ENCODE results near the gene ITPR2. TPM values are rescaled to one million over a fixed set of nuclear protein-coding genes. Genes with fewer than 3 reads are reported as not detected.

Gene ITPR2
- total and polyA plus RNA-seq, 4 donors: 1.5 to 84.8 (median 21.8) TPM

GRCh38 chr12:26493656-26494055 lies 339.3 kb downstream of the ITPR2 start:
- Histone ChIP-seq H3K27me3 (ENCODE audit: control insufficient read depth in 1 of 2, insufficient read depth in 2 of 2, low read length in 1 of 2) (no peaks in the 10 kb centered on the region), H3K9me3 (ENCODE audit: control insufficient read depth, low read length) (no peaks in the 10 kb centered on the region), H3K36me3 (ENCODE audit: control insufficient read depth in 1 of 2, insufficient read depth in 2 of 2, low read length in 1 of 2) (no peaks in the 10 kb centered on the region), H3K27ac (ENCODE audit: low read depth in 1 of 2, low read length in 2 of 2) (no peak overlapping the region), H3K4me1 (ENCODE audit: control insufficient read depth in 1 of 2, insufficient read depth in 2 of 2, low read length in 2 of 2) (peaks cover 0 to 2% of the 10 kb centered on the region in 2 donors), H3K4me3 (ENCODE audit: low read length in 2 of 2) (no peak overlapping the region)
- intact Hi-C loops (cut with DNase I): no loop called here
- DNase-seq (no peak), ATAC-seq (ENCODE audit: low FRiP score) (no peak)
- 53 to 68% methylated on average over 3 of the region's 3 CpGs for WGBS, 2 donors

GRCh38 chr12:26492406-26492805 lies 340.6 kb downstream of the ITPR2 start:
- DNase-seq (no peak), ATAC-seq (ENCODE audit: low FRiP score) (no peak)
- WGBS, 2 donors: 93 to 100% methylated on average over 1 of the region's 1 CpG
- H3K4me3 ChIP-seq (ENCODE audit: low read length in 2 of 2): no peak overlapping the region
- intact Hi-C loops (cut with DNase I): no loop called here
- no peaks in the 10 kb centered on the region for H3K36me3 ChIP-seq (ENCODE audit: control insufficient read depth in 1 of 2, insufficient read depth in 2 of 2, low read length in 1 of 2)
- H3K27me3 ChIP-seq (ENCODE audit: control insufficient read depth in 1 of 2, insufficient read depth in 2 of 2, low read length in 1 of 2): no peaks in the 10 kb centered on the region
- H3K4me1 ChIP-seq (ENCODE audit: control insufficient read depth in 1 of 2, insufficient read depth in 2 of 2, low read length in 2 of 2): peaks cover 0 to 2% of the 10 kb centered on the region in 2 donors
- H3K27ac ChIP-seq (ENCODE audit: low read depth in 1 of 2, low read length in 2 of 2): no peak overlapping the region
- H3K9me3 ChIP-seq (ENCODE audit: control insufficient read depth, low read length): no peaks in the 10 kb centered on the region

DNA sequence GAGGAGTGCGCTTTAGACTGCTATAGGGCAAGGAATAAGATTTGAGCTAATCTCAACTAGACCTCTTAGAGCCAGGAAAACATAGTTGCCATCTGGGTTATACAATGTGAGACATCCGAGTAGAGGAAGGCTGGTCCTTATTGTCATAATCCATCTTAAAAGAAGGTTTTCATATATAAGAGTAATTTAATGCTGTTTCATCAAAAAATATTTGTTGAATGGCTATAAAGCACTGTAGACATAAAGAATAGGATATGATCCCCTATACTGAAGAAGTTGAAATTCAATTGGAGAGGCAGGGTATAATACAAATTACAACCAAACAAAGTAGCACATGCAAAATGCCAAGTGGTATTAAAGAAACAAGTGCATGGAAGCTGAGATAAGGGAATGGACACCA lies 343.1 kb downstream of the ITPR2 start:
- ATAC-seq (ENCODE audit: low FRiP score): no peak
- intact Hi-C loops (cut with DNase I): no loop called here
- peaks cover 0 to 2% of the 10 kb centered on the region in 2 donors for H3K4me1 ChIP-seq (ENCODE audit: control insufficient read depth in 1 of 2, insufficient read depth in 2 of 2, low read length in 2 of 2)
- no peak overlapping the region for H3K4me3 ChIP-seq (ENCODE audit: low read length in 2 of 2)
- DNase-seq: no peak
- H3K36me3 ChIP-seq (ENCODE audit: control insufficient read depth in 1 of 2, insufficient read depth in 2 of 2, low read length in 1 of 2): no peaks in the 10 kb centered on the region
- WGBS, 2 donors: 91 to 96% methylated on average over 2 of the region's 2 CpGs
- H3K27me3 ChIP-seq (ENCODE audit: control insufficient read depth in 1 of 2, insufficient read depth in 2 of 2, low read length in 1 of 2): no peaks in the 10 kb centered on the region
- no peak overlapping the region for H3K27ac ChIP-seq (ENCODE audit: low read depth in 1 of 2, low read length in 2 of 2)
- no peaks in the 10 kb centered on the region for H3K9me3 ChIP-seq (ENCODE audit: control insufficient read depth, low read length)

DNA sequence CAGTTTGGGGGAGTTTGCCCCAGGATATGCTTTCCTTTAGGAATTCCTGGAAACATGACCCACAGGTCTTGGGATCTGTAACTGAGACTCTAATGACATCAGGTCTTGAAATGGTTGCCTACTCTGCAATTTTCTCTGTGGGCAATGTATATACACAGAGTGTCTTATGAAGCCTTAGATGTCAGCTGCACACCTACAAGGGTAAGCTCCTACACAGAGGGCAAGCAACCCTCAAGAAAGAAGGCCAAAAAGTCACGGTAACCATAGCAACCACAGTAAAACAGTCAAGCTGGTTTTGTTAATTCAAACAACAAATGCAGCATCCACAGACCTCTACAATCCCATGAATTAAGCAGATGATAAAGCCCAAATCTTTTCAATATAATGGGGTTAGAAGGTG lies 344.6 kb downstream of the ITPR2 start:
- H3K4me1 ChIP-seq (ENCODE audit: control insufficient read depth in 1 of 2, insufficient read depth in 2 of 2, low read length in 2 of 2): no peaks in the 10 kb centered on the region
- intact Hi-C loops (cut with DNase I): no loop called here
- H3K27ac ChIP-seq (ENCODE audit: low read depth in 1 of 2, low read length in 2 of 2): no peak overlapping the region
- ATAC-seq (ENCODE audit: low FRiP score) (no peak), DNase-seq (no peak)
- H3K36me3 ChIP-seq (ENCODE audit: control insufficient read depth in 1 of 2, insufficient read depth in 2 of 2, low read length in 1 of 2): no peaks in the 10 kb centered on the region
- 93% methylated on average over 1 of the region's 1 CpG for WGBS, 2 donors
- H3K9me3 ChIP-seq (ENCODE audit: control insufficient read depth, low read length): no peaks in the 10 kb centered on the region
- no peak overlapping the region for H3K4me3 ChIP-seq (ENCODE audit: low read length in 2 of 2)
- no peaks in the 10 kb centered on the region for H3K27me3 ChIP-seq (ENCODE audit: control insufficient read depth in 1 of 2, insufficient read depth in 2 of 2, low read length in 1 of 2)

DNA sequence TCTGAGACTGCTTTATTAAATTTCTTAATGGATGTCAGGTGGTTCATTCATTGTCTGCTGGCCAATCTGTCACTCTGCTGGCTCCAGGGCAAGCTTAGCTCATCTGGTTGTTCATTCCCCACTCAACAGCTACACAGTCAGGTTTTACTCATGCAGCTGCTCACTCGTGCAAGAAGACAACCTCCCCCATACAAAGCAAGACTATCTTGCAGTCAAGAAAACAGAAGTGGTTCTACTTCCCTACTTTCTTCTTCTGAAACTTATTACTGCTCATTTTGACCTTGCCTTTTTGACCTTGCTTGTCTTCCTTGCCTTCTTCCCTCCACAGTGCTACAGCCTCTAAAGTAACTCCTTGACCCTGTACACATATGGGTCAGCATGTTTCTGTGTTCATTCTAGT lies 359.7 kb downstream of the ITPR2 start:
- Histone ChIP-seq H3K9me3 (ENCODE audit: control insufficient read depth, low read length) (no peaks in the 10 kb centered on the region), H3K36me3 (ENCODE audit: control insufficient read depth in 1 of 2, insufficient read depth in 2 of 2, low read length in 1 of 2) (peaks cover 0 to 4% of the 10 kb centered on the region in 2 donors), H3K27ac (ENCODE audit: low read depth in 1 of 2, low read length in 2 of 2) (no peak overlapping the region), H3K4me1 (ENCODE audit: control insufficient read depth in 1 of 2, insufficient read depth in 2 of 2, low read length in 2 of 2) (no peaks in the 10 kb centered on the region), H3K27me3 (ENCODE audit: control insufficient read depth in 1 of 2, insufficient read depth in 2 of 2, low read length in 1 of 2) (no peaks in the 10 kb centered on the region), H3K4me3 (ENCODE audit: low read length in 2 of 2) (no peak overlapping the region)
- DNase-seq (no peak), ATAC-seq (ENCODE audit: low FRiP score) (no peak)
- WGBS, 2 donors: 54 to 63% methylated on average over 1 of the region's 1 CpG
- intact Hi-C loops (cut with DNase I): no loop called here

- intact Hi-C loops (cut with DNase I): no loop called here
- ATAC-seq (ENCODE audit: low FRiP score): peak; percentile 63
Observed at GRCh38 chr12:26471560-26471959, 361.4 kb downstream of the ITPR2 start.

GRCh38 chr12:26469421-26470180 lies 363.4 kb downstream of the ITPR2 start:
- Histone ChIP-seq H3K9me3 (ENCODE audit: control insufficient read depth, low read length) (no peaks in the 10 kb centered on the region), H3K4me3 (ENCODE audit: low read length in 2 of 2) (no peak overlapping the region), H3K4me1 (ENCODE audit: control insufficient read depth in 1 of 2, insufficient read depth in 2 of 2, low read length in 2 of 2) (no peaks in the 10 kb centered on the region), H3K27me3 (ENCODE audit: control insufficient read depth in 1 of 2, insufficient read depth in 2 of 2, low read length in 1 of 2) (no peaks in the 10 kb centered on the region), H3K36me3 (ENCODE audit: control insufficient read depth in 1 of 2, insufficient read depth in 2 of 2, low read length in 1 of 2) (peaks cover 0 to 2% of the 10 kb centered on the region in 2 donors), H3K27ac (ENCODE audit: low read depth in 1 of 2, low read length in 2 of 2) (no peak overlapping the region)
- intact Hi-C loops (cut with DNase I): no loop called here
- 81 to 85% methylated on average over 6 of the region's 6 CpGs for WGBS, 2 donors
- ATAC-seq (ENCODE audit: low FRiP score) (no peak), DNase-seq (no peak)

More at GRCh38 chr12:26471560-26471959, 361.4 kb downstream of the ITPR2 start:
- Histone ChIP-seq H3K9me3 (ENCODE audit: control insufficient read depth, low read length) (no peaks in the 10 kb centered on the region), H3K4me1 (ENCODE audit: control insufficient read depth in 1 of 2, insufficient read depth in 2 of 2, low read length in 2 of 2) (no peaks in the 10 kb centered on the region), H3K27me3 (ENCODE audit: control insufficient read depth in 1 of 2, insufficient read depth in 2 of 2, low read length in 1 of 2) (no peaks in the 10 kb centered on the region), H3K4me3 (ENCODE audit: low read length in 2 of 2) (no peak overlapping the region), H3K36me3 (ENCODE audit: control insufficient read depth in 1 of 2, insufficient read depth in 2 of 2, low read length in 1 of 2) (peaks cover 0 to 4% of the 10 kb centered on the region in 2 donors), H3K27ac (ENCODE audit: low read depth in 1 of 2, low read length in 2 of 2) (no peak overlapping the region)
- DNase-seq: no peak

DNA sequence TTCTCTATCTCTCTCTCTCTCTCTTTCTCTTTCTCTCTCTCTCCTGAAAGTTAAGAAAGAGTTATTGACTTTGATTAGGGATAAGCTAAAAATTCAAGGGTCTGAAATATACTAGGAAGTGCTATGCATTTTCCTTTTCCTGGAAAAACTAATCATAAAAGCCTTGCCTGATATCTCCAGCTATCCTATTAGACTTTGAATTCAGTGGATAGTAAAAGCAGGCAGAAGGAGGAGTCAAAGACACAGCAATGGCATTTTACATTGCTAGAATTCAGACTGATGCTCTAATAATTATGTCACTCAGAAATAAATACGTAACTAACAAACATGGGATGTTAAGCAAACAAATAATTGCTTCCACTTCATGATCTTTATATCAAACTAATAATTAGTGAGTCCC lies 365.6 kb downstream of the ITPR2 start:
- H3K4me3 ChIP-seq (ENCODE audit: low read length in 2 of 2): no peak overlapping the region
- ATAC-seq (ENCODE audit: low FRiP score) (no peak), DNase-seq (no peak)
- intact Hi-C loops (cut with DNase I): no loop called here
- no peaks in the 10 kb centered on the region for H3K4me1 ChIP-seq (ENCODE audit: control insufficient read depth in 1 of 2, insufficient read depth in 2 of 2, low read length in 2 of 2)
- H3K9me3 ChIP-seq (ENCODE audit: control insufficient read depth, low read length): no peaks in the 10 kb centered on the region
- H3K27me3 ChIP-seq (ENCODE audit: control insufficient read depth in 1 of 2, insufficient read depth in 2 of 2, low read length in 1 of 2): no peaks in the 10 kb centered on the region
- no peak overlapping the region for H3K27ac ChIP-seq (ENCODE audit: low read depth in 1 of 2, low read length in 2 of 2)
- 97 to 100% methylated on average over 1 of the region's 1 CpG for WGBS, 2 donors
- peaks cover 0 to 2% of the 10 kb centered on the region in 2 donors for H3K36me3 ChIP-seq (ENCODE audit: control insufficient read depth in 1 of 2, insufficient read depth in 2 of 2, low read length in 1 of 2)

GRCh38 chr12:26466726-26467125 lies 366.3 kb downstream of the ITPR2 start:
- H3K27ac ChIP-seq (ENCODE audit: low read depth in 1 of 2, low read length in 2 of 2): no peak overlapping the region
- WGBS, 2 donors: 81 to 83% methylated on average over 2 of the region's 2 CpGs
- H3K27me3 ChIP-seq (ENCODE audit: control insufficient read depth in 1 of 2, insufficient read depth in 2 of 2, low read length in 1 of 2): no peaks in the 10 kb centered on the region
- intact Hi-C loops (cut with DNase I): no loop called here
- no peak for DNase-seq
- H3K36me3 ChIP-seq (ENCODE audit: control insufficient read depth in 1 of 2, insufficient read depth in 2 of 2, low read length in 1 of 2): peaks cover 0 to 2% of the 10 kb centered on the region in 2 donors
- H3K4me1 ChIP-seq (ENCODE audit: control insufficient read depth in 1 of 2, insufficient read depth in 2 of 2, low read length in 2 of 2): no peaks in the 10 kb centered on the region
- no peak overlapping the region for H3K4me3 ChIP-seq (ENCODE audit: low read length in 2 of 2)
- no peaks in the 10 kb centered on the region for H3K9me3 ChIP-seq (ENCODE audit: control insufficient read depth, low read length)
- no peak for ATAC-seq (ENCODE audit: low FRiP score)

All from aorta (tissue), 5 donors.